Medulla oblongata (tissue), 1 donor: ENCODE results near the gene WDR46.
"Not testable (repeated sequence)": the region's sequence is repeated elsewhere in the genome, so short reads cannot be mapped to it uniquely, and the experiment has no call there.

ENCODE experiments used
- DNase-seq: peaks from one replicate; pipeline ENCODE4 v3.0.0-alpha.2; 2015; ENCODE audit errors: extremely low spot score

The WDR46 gene

GRCh38 chr6:33288141-33288920, 708 bp downstream of the WDR46 start:
- DNase-seq: no peak

- no peak for DNase-seq
Measured at GRCh38 chr6:33286946-33287914, 1.8 kb downstream of the WDR46 start.

GRCh38 chr6:33285214-33285613, 3.8 kb downstream of the WDR46 start:
- not testable (repeated sequence) for DNase-seq

GRCh38 chr6:33280539-33280938, 8.5 kb downstream of the WDR46 start:
- no peak for DNase-seq

- no peak for DNase-seq
Measured at GRCh38 chr6:33279971-33280511, 9.0 kb downstream of the WDR46 start.

GRCh38 chr6:33279257-33279695, 9.8 kb downstream of the WDR46 start:
- no peak for DNase-seq

- DNase-seq: no peak
Measured at GRCh38 chr6:33278810-33279209, 10.2 kb downstream of the WDR46 start.

- no peak for DNase-seq
Measured at GRCh38 chr6:33278392-33278741, 10.7 kb downstream of the WDR46 start.

GRCh38 chr6:33277663-33278391, 11.2 kb downstream of the WDR46 start:
- no peak for DNase-seq

GRCh38 chr6:33276864-33277662, 12.0 kb downstream of the WDR46 start, which contains the start of gene B3GALT4:
Gene B3GALT4, plus strand, starts transcription at chr6:33277123. Its CDS starts 297 bp downstream, at chr6:33277420.
- DNase-seq: peak; percentile 38

- no peak for DNase-seq
Measured at GRCh38 chr6:33276581-33276863, 12.5 kb downstream of the WDR46 start.

GRCh38 chr6:33275795-33276580, 13.1 kb downstream of the WDR46 start:
- not testable (repeated sequence) for DNase-seq

GRCh38 chr6:33273924-33274902, 14.8 kb downstream of the WDR46 start:
- no peak for DNase-seq

GRCh38 chr6:33273129-33273923, 15.7 kb downstream of the WDR46 start:
- no peak for DNase-seq

- no peak for DNase-seq
Measured at GRCh38 chr6:33272275-33273128, 16.5 kb downstream of the WDR46 start.

GRCh38 chr6:33271468-33272274, 17.4 kb downstream of the WDR46 start, which contains the start of the genes RPS18 and VPS52:
Gene RPS18, plus strand, starts transcription at chr6:33272075. Its CDS starts 45 bp downstream, at chr6:33272120.
Gene VPS52, minus strand, starts transcription at chr6:33271876. Its CDS starts 201 bp downstream, at chr6:33271675.
- DNase-seq: peak; percentile 99
